Right lobe of liver (tissue), 4 donors: Measurements from ENCODE around the gene STK4.

Source experiments
- POLR2A ChIP-seq: fragments of 450-650 bp; IDR thresholded peaks from one replicate; pipeline ENCODE4 v1.6.1; 2017; ENCODE audit warnings: antibody characterized with exemption, mild to moderate bottlenecking
- TF ChIP-seq, protein P1 (sequence below), 4 donors: fragments of 200-600 bp in 3 of 4; fragments of 450-650 bp in 1 of 4; IDR thresholded peaks; one replicate each; pipeline versions ENCODE4 v1.5.1 to v1.8.0; 2016 to 2022; ENCODE audit warnings: antibody characterized with exemption in 4 of 4, mild to moderate bottlenecking in 2 of 4
- donor health status: DM: no; HTN: no; CAD: no.
- donor health status: DM: no; HTN: no; CAD: no.
- donor health status: DM: no; HTN: yes; CAD: no.

DNA sequence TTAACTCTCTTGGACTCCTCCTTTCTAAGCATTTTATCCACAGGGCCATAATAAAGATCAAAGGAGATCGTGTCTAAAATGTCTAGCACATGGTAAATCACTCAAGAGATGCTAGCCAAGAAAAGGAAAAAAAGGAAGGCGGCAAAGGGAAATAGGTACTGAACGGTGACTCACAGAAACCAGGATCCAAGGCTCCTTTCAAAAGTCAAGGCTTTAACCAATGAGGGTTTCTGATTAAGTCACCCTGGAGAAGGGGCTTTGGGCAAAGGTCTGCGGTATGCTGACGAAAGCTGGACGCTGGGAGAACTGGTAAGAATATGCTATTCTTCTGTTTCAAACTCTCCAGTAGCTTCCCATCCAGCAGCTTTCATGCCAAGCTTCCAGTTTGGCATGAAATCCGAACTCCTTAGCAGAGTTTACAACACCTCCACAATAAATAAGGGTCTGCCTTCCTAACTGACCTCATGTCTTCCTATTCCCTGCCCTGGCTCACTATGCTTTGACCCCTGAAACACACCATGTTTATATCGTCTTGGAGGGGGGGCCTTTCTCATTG lies 7.2 kb upstream of the STK4 start:
- TF ChIP-seq POLR2A, result no peak
- TF ChIP-seq, protein P1, sequence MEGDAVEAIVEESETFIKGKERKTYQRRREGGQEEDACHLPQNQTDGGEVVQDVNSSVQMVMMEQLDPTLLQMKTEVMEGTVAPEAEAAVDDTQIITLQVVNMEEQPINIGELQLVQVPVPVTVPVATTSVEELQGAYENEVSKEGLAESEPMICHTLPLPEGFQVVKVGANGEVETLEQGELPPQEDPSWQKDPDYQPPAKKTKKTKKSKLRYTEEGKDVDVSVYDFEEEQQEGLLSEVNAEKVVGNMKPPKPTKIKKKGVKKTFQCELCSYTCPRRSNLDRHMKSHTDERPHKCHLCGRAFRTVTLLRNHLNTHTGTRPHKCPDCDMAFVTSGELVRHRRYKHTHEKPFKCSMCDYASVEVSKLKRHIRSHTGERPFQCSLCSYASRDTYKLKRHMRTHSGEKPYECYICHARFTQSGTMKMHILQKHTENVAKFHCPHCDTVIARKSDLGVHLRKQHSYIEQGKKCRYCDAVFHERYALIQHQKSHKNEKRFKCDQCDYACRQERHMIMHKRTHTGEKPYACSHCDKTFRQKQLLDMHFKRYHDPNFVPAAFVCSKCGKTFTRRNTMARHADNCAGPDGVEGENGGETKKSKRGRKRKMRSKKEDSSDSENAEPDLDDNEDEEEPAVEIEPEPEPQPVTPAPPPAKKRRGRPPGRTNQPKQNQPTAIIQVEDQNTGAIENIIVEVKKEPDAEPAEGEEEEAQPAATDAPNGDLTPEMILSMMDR (IDR thresholded peaks at IDR 0.05), result no peak
